ENCODE measurements around the gene LINC01488. TPM values are rescaled to one million over a fixed set of nuclear protein-coding genes. Genes with fewer than 3 reads are reported as not detected.

LINC01488 gene
- total and polyA plus RNA-seq, 10 of the 15 experiments (the other 5 are each of a cell fraction or from before 2014, with no cell fraction given) = not detected

- intact Hi-C loops (cut with micrococcal nuclease; ENCODE audit: unreplicated experiment) = no loop called here
- H3K9me3 ChIP-seq (replicated peaks; ENCODE audit: control insufficient read depth, insufficient read depth, low read length) = no peaks in the 10 kb centered on the region
- H2AFZ ChIP-seq (ENCODE audit: control insufficient read depth, low read depth, low read length) = no peak overlapping the region
- BruUV-seq (replicated peaks) = no TSS peak
- H3K79me2 ChIP-seq (ENCODE audit: control insufficient read depth, insufficient read depth, low read length) = no peaks in the 10 kb centered on the region
- ChIA-PET POLR2A (no interaction called here), SMC1A (ENCODE audit: uncharacterized antibody, unreplicated experiment) (no interaction called here), RAD21 (ENCODE audit: unreplicated experiment) (no interaction called here), CTCF (no interaction called here)
- H3K36me3 ChIP-seq (ENCODE audit: control insufficient read depth in 2 of 2, insufficient read depth in 2 of 2, low read length in 1 of 2) = no peaks in the 10 kb centered on the region
- DNase-seq (ENCODE audit: low read depth, low spot score) = no peak
- H3K4me2 ChIP-seq (ENCODE audit: control insufficient read depth, insufficient read depth) = no peak overlapping the region
- H3K4me3 ChIP-seq = no peak overlapping the region
- H3K27ac ChIP-seq (ENCODE audit: control insufficient read depth, insufficient read depth) = no peak overlapping the region
- no peak for FAIRE-seq
- no peaks in the 10 kb centered on the region for H4K20me1 ChIP-seq (ENCODE audit: control insufficient read depth, insufficient read depth)
- TF ChIP-seq CEBPB (IDR thresholded peaks at IDR 0.05; ENCODE audit: borderline replicate concordance in 1 of 2, low read depth in 2 of 2, low read length in 2 of 2) (no peak), TAF1 (IDR thresholded peaks at IDR 0.05; ENCODE audit: borderline replicate concordance, low read depth, low read length) (no peak), SMAD5 (IDR thresholded peaks at IDR 0.05; ENCODE audit: low read depth) (no peak), ZSCAN29 (IDR thresholded peaks at IDR 0.05) (no peak), NR2C1 (IDR thresholded peaks at IDR 0.05) (no peak), CHD1 (IDR thresholded peaks at IDR 0.05; ENCODE audit: low read depth, low read length) (no peak), MAX (IDR thresholded peaks at IDR 0.05; ENCODE audit: low read depth, low read length) (no peak), HCFC1 (IDR thresholded peaks at IDR 0.05; ENCODE audit: low read length) (no peak), TCF3 (IDR thresholded peaks at IDR 0.05; ENCODE audit: borderline replicate concordance, insufficient read depth, low read depth, low read length) (no peak), USF1 (IDR thresholded peaks at IDR 0.05; ENCODE audit: borderline replicate concordance, extremely low read length, insufficient read depth, low read depth, low read length) (no peak), TARDBP (IDR thresholded peaks at IDR 0.05; ENCODE audit: borderline replicate concordance) (no peak), ZBED1 (IDR thresholded peaks at IDR 0.05; ENCODE audit: borderline replicate concordance) (no peak), SUPT20H (IDR thresholded peaks at IDR 0.05; ENCODE audit: borderline replicate concordance, control insufficient read depth, low read depth, low read length) (no peak), ASH2L (IDR thresholded peaks at IDR 0.05; ENCODE audit: borderline replicate concordance, low read depth) (no peak), SMARCA5 (IDR thresholded peaks at IDR 0.05) (no peak), IRF3 (IDR thresholded peaks at IDR 0.05) (no peak), PBX3 (IDR thresholded peaks at IDR 0.05; ENCODE audit: insufficient replicate concordance, low read depth, low read length) (no peak), PKNOX1 (IDR thresholded peaks at IDR 0.05) (no peak), TCF12 (IDR thresholded peaks at IDR 0.05; ENCODE audit: low read depth, low read length) (no peak)
- in situ Hi-C loops (cut with MboI) = no loop called here
- 55% methylated on average over 25 of the region's 25 CpGs for WGBS (ENCODE audit: insufficient coverage, insufficient replicate concordance, low lambda C conversion rate, missing lambda C conversion rate)
- H3K4me1 ChIP-seq (ENCODE audit: control insufficient read depth, insufficient read depth, low read length) = peaks cover 18% of the 10 kb centered on the region
- peaks cover 0 to 2% of the 10 kb centered on the region in 2 experiments for H3K27me3 ChIP-seq (replicated peaks in 1 of 2; ENCODE audit: control insufficient read depth in 2 of 2, insufficient read depth in 2 of 2, low read length in 1 of 2)
- no peak overlapping the region for H3K9ac ChIP-seq (ENCODE audit: control insufficient read depth, insufficient read depth, low read length)
- ATAC-seq = no peak
Measured at GRCh38 chr11:69438286-69438920, 43.1 kb upstream of the LINC01488 start.
